Raji (cell line): ENCODE results near the gene IPPK.

Source experiments
- POLR2A ChIP-seq: IDR thresholded peaks from 2 replicates; pipeline ENCODE4 v1.6.1; 2011; ENCODE audit warnings: low read depth, low read length, control low read depth; ENCODE audit not compliant: insufficient read depth

IPPK gene

GRCh38 chr9:92709954-92710353, 40.0 kb upstream of the IPPK start:
- TF ChIP-seq POLR2A, result no peak

GRCh38 chr9:92709240-92709639, 39.3 kb upstream of the IPPK start:
- no peak for TF ChIP-seq POLR2A

GRCh38 chr9:92707530-92707929, 37.6 kb upstream of the IPPK start:
- TF ChIP-seq POLR2A, result no peak

GRCh38 chr9:92706218-92706940, 36.4 kb upstream of the IPPK start:
- TF ChIP-seq POLR2A, result no peak

GRCh38 chr9:92704528-92704927, 34.6 kb upstream of the IPPK start:
- TF ChIP-seq POLR2A, result no peak

GRCh38 chr9:92696619-92697018, 26.7 kb upstream of the IPPK start:
- TF ChIP-seq POLR2A, result no peak

GRCh38 chr9:92686954-92687353, 17.0 kb upstream of the IPPK start:
- TF ChIP-seq POLR2A, result no peak

- no peak for TF ChIP-seq POLR2A
These were observed 15.1 kb upstream of the IPPK start for GRCh38 chr9:92685022-92685421.

GRCh38 chr9:92682269-92682668, 12.3 kb upstream of the IPPK start:
- no peak for TF ChIP-seq POLR2A

- no peak for TF ChIP-seq POLR2A
These were observed 10.5 kb upstream of the IPPK start for GRCh38 chr9:92680166-92681119.

- no peak for TF ChIP-seq POLR2A
These were observed 9.7 kb upstream of the IPPK start for GRCh38 chr9:92679413-92680165.

- no peak for TF ChIP-seq POLR2A
These were observed 1.4 kb upstream of the IPPK start for GRCh38 chr9:92671323-92671722.

- TF ChIP-seq POLR2A, result no peak
These were observed 423 bp downstream of the IPPK start for GRCh38 chr9:92669527-92669889.

GRCh38 chr9:92668746-92669526, 995 bp downstream of the IPPK start:
- TF ChIP-seq POLR2A, result no peak
